ENCODE measurements around the gene TMEM134. TPM values are rescaled to one million over a fixed set of nuclear protein-coding genes. Genes with fewer than 3 reads are reported as not detected.

The TMEM134 gene
- total and polyA plus RNA-seq, 7 donors = 54.6 to 137 (median 96.1) TPM

- peaks cover 0 to 38% (median 26%) of the 10 kb centered on the region in 4 donors for H3K4me1 ChIP-seq
Observed at GRCh38 chr11:67437809-67438157, 31.3 kb downstream of the TMEM134 start.

DNA sequence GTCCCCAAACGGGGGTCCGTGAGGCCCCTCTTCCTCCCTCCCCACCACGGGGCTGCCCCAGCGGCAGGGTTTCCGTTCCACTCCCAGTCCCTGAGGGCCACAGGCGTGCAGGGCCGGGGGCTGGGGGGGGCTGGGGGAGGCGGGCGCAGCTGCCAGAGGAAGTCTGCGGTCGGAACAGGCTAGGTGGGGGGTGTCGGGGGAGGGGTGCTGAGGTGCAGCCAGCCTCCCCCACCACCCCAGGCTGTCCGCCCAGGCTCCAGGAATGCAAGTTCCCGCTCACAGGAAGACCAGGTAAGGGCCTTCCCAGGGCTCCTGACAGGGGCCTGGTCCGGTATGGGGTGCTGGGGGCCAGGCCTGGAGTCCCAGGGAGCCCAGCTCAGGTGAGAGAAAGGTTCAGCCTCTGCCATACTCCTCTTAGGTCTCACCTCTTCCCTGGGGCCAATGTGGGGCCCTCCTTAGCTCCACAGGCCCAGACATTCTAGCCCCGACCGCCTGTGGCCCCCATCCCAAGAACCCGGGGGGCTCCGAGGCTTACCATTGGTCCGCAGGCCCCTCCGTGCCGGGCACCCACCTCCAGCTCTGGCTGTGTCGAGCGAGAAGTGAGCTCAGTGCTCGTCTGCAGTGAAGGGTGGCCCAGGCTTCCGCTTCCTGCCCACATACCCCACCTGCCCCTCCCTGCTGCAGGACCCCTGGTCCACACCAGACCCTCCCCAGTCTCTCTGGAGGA, 31.8 kb downstream of the TMEM134 start, which contains the start of gene PTPRCAP:
PTPRCAP (minus strand) TSS at position 601 of the 727 bp plus-strand sequence; CDS start at position 538, 63 bp downstream.
- Histone ChIP-seq H3K27ac (peak within 1 kb of the TSS; percentile 31 to 49 (median 34)), H3K27me3 (no peaks in the 10 kb centered on the region), H3K9me3 (no peaks in the 10 kb centered on the region), H3K4me1 (peaks cover 0 to 33% (median 20%) of the 10 kb centered on the region in 4 donors), H3K4me3 (peak within 1 kb of the TSS in 1 of 4 donors; percentile 4), H3K36me3 (peaks cover 12 to 87% (median 49%) of the 10 kb centered on the region in 4 donors)
- 45 to 76% methylated on average over 26 of the region's 26 CpGs for WGBS, 2 donors
- DNase-seq = no peak
- TF ChIP-seq POLR2A (IDR thresholded peaks at IDR 0.05) (no peak), POLR2AphosphoS5 (IDR thresholded peaks at IDR 0.05) (no peak), EP300 (IDR thresholded peaks at IDR 0.05) (no peak)
- TF ChIP-seq, protein P1, sequence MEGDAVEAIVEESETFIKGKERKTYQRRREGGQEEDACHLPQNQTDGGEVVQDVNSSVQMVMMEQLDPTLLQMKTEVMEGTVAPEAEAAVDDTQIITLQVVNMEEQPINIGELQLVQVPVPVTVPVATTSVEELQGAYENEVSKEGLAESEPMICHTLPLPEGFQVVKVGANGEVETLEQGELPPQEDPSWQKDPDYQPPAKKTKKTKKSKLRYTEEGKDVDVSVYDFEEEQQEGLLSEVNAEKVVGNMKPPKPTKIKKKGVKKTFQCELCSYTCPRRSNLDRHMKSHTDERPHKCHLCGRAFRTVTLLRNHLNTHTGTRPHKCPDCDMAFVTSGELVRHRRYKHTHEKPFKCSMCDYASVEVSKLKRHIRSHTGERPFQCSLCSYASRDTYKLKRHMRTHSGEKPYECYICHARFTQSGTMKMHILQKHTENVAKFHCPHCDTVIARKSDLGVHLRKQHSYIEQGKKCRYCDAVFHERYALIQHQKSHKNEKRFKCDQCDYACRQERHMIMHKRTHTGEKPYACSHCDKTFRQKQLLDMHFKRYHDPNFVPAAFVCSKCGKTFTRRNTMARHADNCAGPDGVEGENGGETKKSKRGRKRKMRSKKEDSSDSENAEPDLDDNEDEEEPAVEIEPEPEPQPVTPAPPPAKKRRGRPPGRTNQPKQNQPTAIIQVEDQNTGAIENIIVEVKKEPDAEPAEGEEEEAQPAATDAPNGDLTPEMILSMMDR (IDR thresholded peaks at IDR 0.05) = no peak
- intact Hi-C loops (cut with DNase I) = no loop called here

More at GRCh38 chr11:67437809-67438157, 31.3 kb downstream of the TMEM134 start:
- Histone ChIP-seq H3K36me3 (peaks cover 8 to 83% (median 44%) of the 10 kb centered on the region in 4 donors), H3K9me3 (no peaks in the 10 kb centered on the region), H3K27ac (no peak overlapping the region), H3K27me3 (no peaks in the 10 kb centered on the region), H3K4me3 (no peak overlapping the region)
- DNase-seq = no peak
- intact Hi-C loops (cut with DNase I) = no loop called here
- TF ChIP-seq POLR2A (IDR thresholded peaks at IDR 0.05) = no peak
- no peak for TF ChIP-seq EP300 (IDR thresholded peaks at IDR 0.05)
- no peak for TF ChIP-seq POLR2AphosphoS5 (IDR thresholded peaks at IDR 0.05)
- TF ChIP-seq, protein P1 (IDR thresholded peaks at IDR 0.05) = no peak
- 48 to 70% methylated on average over 3 of the region's 3 CpGs for WGBS, 2 donors

GRCh38 chr11:67436459-67437081, 32.5 kb downstream of the TMEM134 start:
- Histone ChIP-seq H3K4me3 (no peak overlapping the region), H3K27ac (peak overlapping the region in 3 of 4 donors; percentile 31 to 49 (median 37)), H3K36me3 (peaks cover 17 to 87% (median 51%) of the 10 kb centered on the region in 4 donors), H3K9me3 (no peaks in the 10 kb centered on the region), H3K4me1 (peaks cover 0 to 28% (median 16%) of the 10 kb centered on the region in 4 donors), H3K27me3 (no peaks in the 10 kb centered on the region)
- no peak for DNase-seq
- WGBS, 2 donors = 36 to 56% methylated on average over 6 of the region's 6 CpGs
- no peak for TF ChIP-seq EP300 (IDR thresholded peaks at IDR 0.05)
- TF ChIP-seq, protein P1 (IDR thresholded peaks at IDR 0.05) = no peak
- TF ChIP-seq POLR2AphosphoS5 (IDR thresholded peaks at IDR 0.05) = no peak
- no peak for TF ChIP-seq POLR2A (IDR thresholded peaks at IDR 0.05)
- intact Hi-C loops (cut with DNase I) = no loop called here

GRCh38 chr11:67435727-67436458, 33.2 kb downstream of the TMEM134 start:
- H3K4me1 ChIP-seq = peaks cover 0 to 27% (median 16%) of the 10 kb centered on the region in 4 donors
- H3K4me3 ChIP-seq = no peak overlapping the region
- WGBS, 2 donors = 79 to 89% methylated on average over 38 of the region's 38 CpGs
- H3K9me3 ChIP-seq = no peaks in the 10 kb centered on the region
- intact Hi-C loops (cut with DNase I) = no loop called here
- no peak for DNase-seq
- no peaks in the 10 kb centered on the region for H3K27me3 ChIP-seq
- peak overlapping the region; percentile 17 to 49 (median 22) for H3K27ac ChIP-seq
- TF ChIP-seq POLR2AphosphoS5 (IDR thresholded peaks at IDR 0.05) = no peak
- TF ChIP-seq EP300 (IDR thresholded peaks at IDR 0.05) = no peak
- no peak for TF ChIP-seq POLR2A (IDR thresholded peaks at IDR 0.05)
- TF ChIP-seq, protein P1 (IDR thresholded peaks at IDR 0.05) = no peak
- peaks cover 17 to 87% (median 50%) of the 10 kb centered on the region in 4 donors for H3K36me3 ChIP-seq

All from sigmoid colon (tissue), 7 donors.